GM19043 (cell line): ENCODE data around the gene PTPRK.

Experiments
- ATAC-seq: cut with Tn5 transposase; IDR thresholded peaks from one replicate; pipeline ENCODE4 v1.9.1; 2021; ENCODE audit warnings: low read depth; ENCODE audit not compliant: unreplicated experiment

The PTPRK gene

GRCh38 chr6:128057541-128057940 lies 462.9 kb downstream of the PTPRK start:
- no peak for ATAC-seq

- no peak for ATAC-seq
Measured at GRCh38 chr6:128053109-128053508, 467.3 kb downstream of the PTPRK start.

GRCh38 chr6:128047989-128048388 lies 472.4 kb downstream of the PTPRK start:
- ATAC-seq = no peak

GRCh38 chr6:128046033-128046432 lies 474.4 kb downstream of the PTPRK start:
- no peak for ATAC-seq

- ATAC-seq = no peak
Measured at GRCh38 chr6:128039543-128039942, 480.9 kb downstream of the PTPRK start.

GRCh38 chr6:128036808-128037570 lies 483.4 kb downstream of the PTPRK start:
- no peak for ATAC-seq

- ATAC-seq = no peak
Measured at GRCh38 chr6:128033156-128033555, 487.2 kb downstream of the PTPRK start.

- ATAC-seq = no peak
Measured at GRCh38 chr6:128032042-128032441, 488.4 kb downstream of the PTPRK start.

- ATAC-seq = no peak
Measured at GRCh38 chr6:128029826-128030225, 490.6 kb downstream of the PTPRK start.

- no peak for ATAC-seq
Measured at GRCh38 chr6:128028183-128028582, 492.2 kb downstream of the PTPRK start.

- ATAC-seq = no peak
Measured at GRCh38 chr6:128025478-128025877, 494.9 kb downstream of the PTPRK start.

- ATAC-seq = no peak
Measured at GRCh38 chr6:128024969-128025368, 495.4 kb downstream of the PTPRK start.

GRCh38 chr6:128024046-128024445 lies 496.4 kb downstream of the PTPRK start:
- ATAC-seq = no peak

GRCh38 chr6:128018821-128019220 lies 501.6 kb downstream of the PTPRK start:
- ATAC-seq = no peak

GRCh38 chr6:128017288-128017687 lies 503.1 kb downstream of the PTPRK start:
- ATAC-seq = no peak

- ATAC-seq = no peak
Measured at GRCh38 chr6:128007658-128008057, 512.7 kb downstream of the PTPRK start.

GRCh38 chr6:128005009-128005408 lies 515.4 kb downstream of the PTPRK start:
- no peak for ATAC-seq

- no peak for ATAC-seq
Measured at GRCh38 chr6:128000363-128000762, 520.0 kb downstream of the PTPRK start.

- no peak for ATAC-seq
Measured at GRCh38 chr6:127998985-127999384, 521.4 kb downstream of the PTPRK start.

- ATAC-seq = no peak
Measured at GRCh38 chr6:127997496-127998164, 522.8 kb downstream of the PTPRK start.

GRCh38 chr6:127996925-127997324 lies 523.5 kb downstream of the PTPRK start:
- ATAC-seq = no peak

- ATAC-seq = no peak
Measured at GRCh38 chr6:127992144-127992543, 528.3 kb downstream of the PTPRK start.
